ENCODE results near the gene DMBT1.

DNA sequence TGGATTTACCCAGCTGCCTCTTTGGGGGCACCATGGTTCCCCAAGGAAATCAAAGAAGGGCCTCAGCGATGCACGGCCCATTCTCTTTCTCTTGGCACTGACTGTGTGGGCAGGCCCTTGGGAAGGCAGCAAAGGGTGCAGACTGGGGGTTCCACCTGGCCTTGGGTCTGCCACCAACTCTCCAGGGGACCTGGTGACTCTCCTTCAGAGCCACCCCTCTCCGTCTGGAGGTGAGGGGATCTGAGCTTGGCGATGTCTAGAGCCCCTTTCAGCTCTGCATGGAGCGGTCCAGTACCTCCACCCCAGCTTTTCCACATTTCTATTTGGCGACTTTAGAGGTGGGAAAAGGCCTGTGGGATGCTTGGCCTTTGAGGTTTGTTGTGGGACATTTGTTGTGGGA, 70.0 kb downstream of the DMBT1 start:
- TF ChIP-seq CTCF (IDR thresholded peaks at IDR 0.05; ENCODE audit: insufficient read depth, low read depth, low read length) (no peak), EZH2 (IDR thresholded peaks at IDR 0.05; ENCODE audit: insufficient read depth, low read length) (no peak)
